Osteoblast (primary cell): ENCODE results near the gene KDM6B. TPM values are rescaled to one million over a fixed set of nuclear protein-coding genes. Genes with fewer than 3 reads are reported as not detected.

Source experiments
- DNase-seq: peaks from one replicate; pipeline ENCODE4 v3.0.0; 2011; ENCODE audit warnings: low spot score, mixed read lengths; ENCODE audit not compliant: insufficient read length; ENCODE audit errors: missing footprints
- H2AFZ ChIP-seq: 2 replicates; pipeline ENCODE4 v1.6.0; 2011; ENCODE audit warnings: mild to moderate bottlenecking, low read length
- H3K27ac ChIP-seq: 2 replicates; pipeline ENCODE4 v1.5.1; 2011; ENCODE audit warnings: mild to moderate bottlenecking, low read depth, low read length, moderate library complexity
- H3K27me3 ChIP-seq: 2 replicates; pipeline ENCODE4 v1.6.0; 2012; ENCODE audit warnings: mild to moderate bottlenecking, control low read depth, inconsistent platforms, low read length, moderate library complexity; ENCODE audit not compliant: insufficient read depth
- H3K36me3 ChIP-seq: 2 replicates; pipeline ENCODE4 v1.5.1; 2011; ENCODE audit warnings: mild to moderate bottlenecking, low read length, control low read depth, moderate library complexity; ENCODE audit not compliant: insufficient read depth
- H3K4me1 ChIP-seq: 2 replicates; pipeline ENCODE4 v1.5.1; 2011; ENCODE audit warnings: mild to moderate bottlenecking, low read length, control low read depth, moderate library complexity; ENCODE audit not compliant: insufficient read depth
- H3K4me2 ChIP-seq: 2 replicates; pipeline ENCODE4 v1.6.0; 2011; ENCODE audit warnings: mild to moderate bottlenecking, low read length; ENCODE audit not compliant: insufficient read depth
- H3K4me3 ChIP-seq: fragments of 200-600 bp; sonication (generic); 3 replicates; pipeline ENCODE4 v1.5.1; 2012; ENCODE audit warnings: mild to moderate bottlenecking, low read length, inconsistent platforms; ENCODE audit not compliant: insufficient read depth
- H3K79me2 ChIP-seq: 2 replicates; pipeline ENCODE4 v1.6.0; 2012; ENCODE audit warnings: mild to moderate bottlenecking, low read length, control low read depth, inconsistent platforms; ENCODE audit not compliant: insufficient read depth
- H3K9me3 ChIP-seq: 2 replicates; pipeline ENCODE4 v1.5.1; 2011; ENCODE audit warnings: low read depth, low read length, control low read depth
- H4K20me1 ChIP-seq: 2 replicates; pipeline ENCODE4 v1.6.0; 2012; ENCODE audit warnings: mild to moderate bottlenecking, low read length, control low read depth; ENCODE audit not compliant: insufficient read depth
- total RNA-seq: library from RNA; depleted of rRNA; stranded (reverse); fragments of >200 nt; gene quantifications from 2 replicates; pipeline ENCODE4 v1.2.3, GENCODE V29; 2012
- TF ChIP-seq, protein P1 (sequence below): IDR thresholded peaks from 2 replicates; pipeline ENCODE4 v1.5.1; 2011; ENCODE audit warnings: mild to moderate bottlenecking, low read depth, low read length, moderate library complexity; ENCODE audit errors: extremely low read depth

The KDM6B gene
- total RNA-seq, 1 donor, result 12.3 TPM

DNA sequence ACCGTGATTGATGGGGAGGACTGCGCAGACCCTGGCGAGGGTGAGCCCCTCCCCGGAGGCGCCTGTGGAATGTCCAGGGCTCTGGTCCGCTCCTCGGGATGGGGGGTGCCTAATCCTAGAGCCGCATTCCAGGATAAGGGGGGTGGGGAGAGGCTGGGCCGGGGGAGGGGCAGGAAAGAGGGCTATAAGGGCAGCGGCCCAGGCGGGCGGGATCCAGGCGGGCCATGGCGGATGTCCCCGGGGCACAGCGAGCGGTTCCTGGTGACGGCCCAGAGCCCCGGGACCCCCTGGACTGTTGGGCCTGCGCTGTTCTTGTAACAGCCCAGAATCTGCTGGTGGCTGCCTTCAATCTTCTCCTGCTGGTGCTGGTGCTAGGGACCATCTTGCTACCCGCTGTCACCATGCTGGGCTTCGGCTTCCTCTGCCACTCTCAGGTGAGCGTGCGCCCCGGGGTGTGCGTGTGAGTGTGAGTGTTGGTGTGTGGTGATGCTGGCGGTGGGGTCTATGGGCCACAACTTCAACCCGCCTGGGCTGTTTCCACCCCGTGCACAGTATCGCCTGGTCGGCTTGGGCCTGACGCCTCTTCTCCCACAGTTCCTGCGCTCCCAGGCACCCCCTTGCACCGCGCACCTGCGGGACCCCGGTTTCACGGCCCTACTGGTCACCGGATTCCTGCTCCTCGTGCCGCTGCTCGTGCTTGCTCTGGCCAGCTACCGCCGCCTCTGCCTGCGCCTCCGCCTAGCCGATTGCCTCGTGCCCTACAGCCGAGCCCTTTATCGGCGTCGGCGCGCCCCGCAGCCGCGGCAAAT lies 21.0 kb downstream of the KDM6B start, which contains the start of gene TMEM88:
Gene TMEM88, plus strand, starts transcription at position 216 of the 809 bp plus-strand sequence. Its CDS starts 9 bp downstream, at position 225.
- no peaks in the 10 kb centered on the region for H3K27me3 ChIP-seq
- H3K4me2 ChIP-seq, result peak within 1 kb of the TSS; percentile 83
- no peak within 1 kb of the TSS for H2AFZ ChIP-seq
- TF ChIP-seq, protein P1, sequence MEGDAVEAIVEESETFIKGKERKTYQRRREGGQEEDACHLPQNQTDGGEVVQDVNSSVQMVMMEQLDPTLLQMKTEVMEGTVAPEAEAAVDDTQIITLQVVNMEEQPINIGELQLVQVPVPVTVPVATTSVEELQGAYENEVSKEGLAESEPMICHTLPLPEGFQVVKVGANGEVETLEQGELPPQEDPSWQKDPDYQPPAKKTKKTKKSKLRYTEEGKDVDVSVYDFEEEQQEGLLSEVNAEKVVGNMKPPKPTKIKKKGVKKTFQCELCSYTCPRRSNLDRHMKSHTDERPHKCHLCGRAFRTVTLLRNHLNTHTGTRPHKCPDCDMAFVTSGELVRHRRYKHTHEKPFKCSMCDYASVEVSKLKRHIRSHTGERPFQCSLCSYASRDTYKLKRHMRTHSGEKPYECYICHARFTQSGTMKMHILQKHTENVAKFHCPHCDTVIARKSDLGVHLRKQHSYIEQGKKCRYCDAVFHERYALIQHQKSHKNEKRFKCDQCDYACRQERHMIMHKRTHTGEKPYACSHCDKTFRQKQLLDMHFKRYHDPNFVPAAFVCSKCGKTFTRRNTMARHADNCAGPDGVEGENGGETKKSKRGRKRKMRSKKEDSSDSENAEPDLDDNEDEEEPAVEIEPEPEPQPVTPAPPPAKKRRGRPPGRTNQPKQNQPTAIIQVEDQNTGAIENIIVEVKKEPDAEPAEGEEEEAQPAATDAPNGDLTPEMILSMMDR, result no peak
- H3K9me3 ChIP-seq, result no peaks in the 10 kb centered on the region
- peaks cover 24% of the 10 kb centered on the region for H4K20me1 ChIP-seq
- H3K4me1 ChIP-seq, result peaks cover 29% of the 10 kb centered on the region
- DNase-seq, result no peak
- H3K36me3 ChIP-seq, result peaks cover 34% of the 10 kb centered on the region
- peak within 1 kb of the TSS; percentile 83 for H3K4me3 ChIP-seq
- peaks cover 22% of the 10 kb centered on the region for H3K79me2 ChIP-seq
- H3K27ac ChIP-seq, result peak within 1 kb of the TSS; percentile 86

GRCh38 chr17:7855660-7856010 lies 21.6 kb downstream of the KDM6B start:
- H3K27me3 ChIP-seq, result no peaks in the 10 kb centered on the region
- peak overlapping the region; percentile 86 for H3K27ac ChIP-seq
- H4K20me1 ChIP-seq, result peaks cover 22% of the 10 kb centered on the region
- no peak for DNase-seq
- peaks cover 29% of the 10 kb centered on the region for H3K4me1 ChIP-seq
- no peaks in the 10 kb centered on the region for H3K9me3 ChIP-seq
- peak overlapping the region; percentile 83 for H3K4me3 ChIP-seq
- H3K4me2 ChIP-seq, result peak overlapping the region; percentile 83
- TF ChIP-seq, protein P1, result no peak
- H3K36me3 ChIP-seq, result peaks cover 29% of the 10 kb centered on the region
- no peak overlapping the region for H2AFZ ChIP-seq
- peaks cover 27% of the 10 kb centered on the region for H3K79me2 ChIP-seq

- Histone ChIP-seq H3K9me3 (no peaks in the 10 kb centered on the region), H3K4me3 (peak overlapping the region; percentile 83), H3K4me1 (peaks cover 29% of the 10 kb centered on the region), H3K27me3 (no peaks in the 10 kb centered on the region), H3K79me2 (peaks cover 24% of the 10 kb centered on the region), H3K27ac (peak overlapping the region; percentile 86), H3K4me2 (peak overlapping the region; percentile 83), H2AFZ (peak overlapping the region; percentile 75), H3K36me3 (peaks cover 26% of the 10 kb centered on the region), H4K20me1 (peaks cover 16% of the 10 kb centered on the region)
- DNase-seq, result peak; percentile 92
- TF ChIP-seq, protein P1, result no peak
Measured at GRCh38 chr17:7856011-7856810, 22.2 kb downstream of the KDM6B start.
